Thyroid gland (tissue), 4 donors: ENCODE data around the gene TMPO.

Source experiments
- CTCF ChIP-seq, 6 experiments: fragments of 200-600 bp in 3 of 6; fragments of 450-650 bp in 3 of 6; sonication (generic) in 3 of 6; IDR thresholded peaks; one replicate each; pipeline ENCODE4 v1.5.1; 2016 to 2019; ENCODE audit warnings: antibody characterized with exemption in 6 of 6, mild to moderate bottlenecking in 2 of 6, inconsistent platforms in 1 of 6, moderate library complexity in 1 of 6
- POLR2A ChIP-seq, 2 donors: fragments of 450-650 bp; IDR thresholded peaks; one replicate each; pipeline ENCODE4 v1.6.1; 2017; ENCODE audit warnings: antibody characterized with exemption in 2 of 2, mild to moderate bottlenecking in 2 of 2, moderate library complexity in 1 of 2

- TF ChIP-seq CTCF (IDR thresholded peaks at IDR 0.05): no peak
- TF ChIP-seq POLR2A (IDR thresholded peaks at IDR 0.05): no peak
These were observed 63.4 kb downstream of the TMPO start for GRCh38 chr12:98578821-98579220.
